ENCODE results near the gene MYH10.
"Not testable (repeated sequence)": the region's sequence is repeated elsewhere in the genome, so short reads cannot be mapped to it uniquely, and the experiment has no call there.

MYH10 gene

GRCh38 chr17:8555062-8555461 is 75.5 kb downstream of the MYH10 start:
- no peaks in the 10 kb centered on the region for H3K4me1 ChIP-seq (ENCODE audit: control insufficient read depth in 2 of 2, insufficient read depth in 1 of 2, low read depth in 1 of 2, low read length in 2 of 2)

GRCh38 chr17:8552577-8553320 is 77.8 kb downstream of the MYH10 start:
- H3K27ac ChIP-seq (replicated peaks; ENCODE audit: low read length): no peak overlapping the region
- no CpG with 5 or more reads among the region's 9 CpGs for WGBS, 2 donors (ENCODE audit: extremely low coverage in 2 of 2, insufficient read length in 2 of 2, insufficient replicate concordance in 1 of 2)
- peaks cover 23 to 83% of the 10 kb centered on the region in 2 donors for H3K36me3 ChIP-seq (replicated peaks in 1 of 2; ENCODE audit: control insufficient read depth in 2 of 2, insufficient read depth in 2 of 2, low read length in 2 of 2)

More at GRCh38 chr17:8555062-8555461, 75.5 kb downstream of the MYH10 start:
- whole genome bisulfite sequencing, 2 donors (ENCODE audit: extremely low coverage in 2 of 2, insufficient read length in 2 of 2, insufficient replicate concordance in 1 of 2): no CpG with 5 or more reads among the region's 1 CpG
- H2AK5ac ChIP-seq (ENCODE audit: low read depth, low read length): no peak overlapping the region
- H2BK5ac ChIP-seq (ENCODE audit: low read length): no peak overlapping the region
- H3K14ac ChIP-seq (ENCODE audit: low read length): no peak overlapping the region
- no peak overlapping the region for H3K9ac ChIP-seq (ENCODE audit: low read depth, low read length, poor library complexity)
- peaks cover 14 to 88% of the 10 kb centered on the region in 2 donors for H3K36me3 ChIP-seq (replicated peaks in 1 of 2; ENCODE audit: control insufficient read depth in 2 of 2, insufficient read depth in 2 of 2, low read length in 2 of 2)
- no peak overlapping the region for H4K91ac ChIP-seq (ENCODE audit: low read depth, low read length, poor library complexity)
- no peak overlapping the region for H3K18ac ChIP-seq (ENCODE audit: low read length)
- no peak overlapping the region for H3K4me2 ChIP-seq (ENCODE audit: insufficient read depth, low read length, poor library complexity, severe bottlenecking)
- no peak overlapping the region for H2AFZ ChIP-seq (ENCODE audit: low read length)
- no peak overlapping the region for H2BK15ac ChIP-seq (ENCODE audit: low read length)
- H3K9me3 ChIP-seq (replicated peaks in 1 of 2; ENCODE audit: control insufficient read depth in 2 of 2, insufficient read depth in 1 of 2, low read depth in 1 of 2, low read length in 2 of 2): peaks cover 3 to 5% of the 10 kb centered on the region in 2 donors
- no peak overlapping the region for H3K23ac ChIP-seq (ENCODE audit: low read depth, low read length, poor library complexity)
- H3K4ac ChIP-seq (ENCODE audit: low read length): no peak overlapping the region
- H3K4me3 ChIP-seq (ENCODE audit: low read length in 2 of 2): no peak overlapping the region
- H3K27ac ChIP-seq (replicated peaks; ENCODE audit: low read length): no peak overlapping the region
- peaks cover 2% of the 10 kb centered on the region for H3K79me1 ChIP-seq (ENCODE audit: low read depth, low read length)
- H4K8ac ChIP-seq (ENCODE audit: low read depth, low read length): no peak overlapping the region
- no peak overlapping the region for H2BK12ac ChIP-seq (ENCODE audit: low read length)
- no peak overlapping the region for H2BK120ac ChIP-seq (ENCODE audit: low read depth, low read length)
- no peak for DNase-seq (ENCODE audit: low spot score)
- no peaks in the 10 kb centered on the region for H3K27me3 ChIP-seq (ENCODE audit: control insufficient read depth in 3 of 3, insufficient read depth in 3 of 3, low read depth in 1 of 3, low read length in 3 of 3)

GRCh38 chr17:8542599-8543502 is 87.7 kb downstream of the MYH10 start:
- Histone ChIP-seq H4K91ac (ENCODE audit: low read depth, low read length, poor library complexity) (no peak overlapping the region), H3K4ac (ENCODE audit: low read length) (no peak overlapping the region), H2BK120ac (ENCODE audit: low read depth, low read length) (no peak overlapping the region), H3K9me3 (replicated peaks in 1 of 2; ENCODE audit: control insufficient read depth in 2 of 2, insufficient read depth in 1 of 2, low read depth in 1 of 2, low read length in 2 of 2) (no peaks in the 10 kb centered on the region), H3K36me3 (replicated peaks in 1 of 2; ENCODE audit: control insufficient read depth in 2 of 2, insufficient read depth in 2 of 2, low read length in 2 of 2) (peaks cover 49 to 96% of the 10 kb centered on the region in 2 donors), H2BK12ac (ENCODE audit: low read length) (no peak overlapping the region), H2BK5ac (ENCODE audit: low read length) (no peak overlapping the region), H3K4me1 (ENCODE audit: control insufficient read depth in 2 of 2, insufficient read depth in 1 of 2, low read depth in 1 of 2, low read length in 2 of 2) (no peaks in the 10 kb centered on the region), H3K18ac (ENCODE audit: low read length) (no peak overlapping the region), H3K9ac (ENCODE audit: low read depth, low read length, poor library complexity) (no peak overlapping the region), H3K27ac (replicated peaks; ENCODE audit: low read length) (no peak overlapping the region), H2AK5ac (ENCODE audit: low read depth, low read length) (no peak overlapping the region), H2BK15ac (ENCODE audit: low read length) (no peak overlapping the region), H3K4me2 (ENCODE audit: insufficient read depth, low read length, poor library complexity, severe bottlenecking) (no peak overlapping the region), H2AFZ (ENCODE audit: low read length) (no peak overlapping the region), H4K8ac (ENCODE audit: low read depth, low read length) (no peak overlapping the region), H3K23ac (ENCODE audit: low read depth, low read length, poor library complexity) (no peak overlapping the region), H3K79me1 (ENCODE audit: low read depth, low read length) (peaks cover 1% of the 10 kb centered on the region), H3K14ac (ENCODE audit: low read length) (no peak overlapping the region), H3K27me3 (ENCODE audit: control insufficient read depth in 3 of 3, insufficient read depth in 3 of 3, low read depth in 1 of 3, low read length in 3 of 3) (no peaks in the 10 kb centered on the region), H3K4me3 (ENCODE audit: low read length in 2 of 2) (no peak overlapping the region)
- no peak for DNase-seq (ENCODE audit: low spot score)
- WGBS, 2 donors (ENCODE audit: extremely low coverage in 2 of 2, insufficient read length in 2 of 2, insufficient replicate concordance in 1 of 2): no CpG with 5 or more reads among the region's 8 CpGs

More at GRCh38 chr17:8552577-8553320, 77.8 kb downstream of the MYH10 start:
- Histone ChIP-seq H3K9me3 (replicated peaks in 1 of 2; ENCODE audit: control insufficient read depth in 2 of 2, insufficient read depth in 1 of 2, low read depth in 1 of 2, low read length in 2 of 2) (peaks cover 3 to 5% of the 10 kb centered on the region in 2 donors), H2BK5ac (ENCODE audit: low read length) (no peak overlapping the region), H3K4me1 (ENCODE audit: control insufficient read depth in 2 of 2, insufficient read depth in 1 of 2, low read depth in 1 of 2, low read length in 2 of 2) (no peaks in the 10 kb centered on the region), H3K79me1 (ENCODE audit: low read depth, low read length) (peaks cover 2% of the 10 kb centered on the region), H3K4me3 (ENCODE audit: low read length in 2 of 2) (no peak overlapping the region), H2BK12ac (ENCODE audit: low read length) (no peak overlapping the region), H3K27me3 (ENCODE audit: control insufficient read depth in 3 of 3, insufficient read depth in 3 of 3, low read depth in 1 of 3, low read length in 3 of 3) (no peaks in the 10 kb centered on the region), H4K91ac (ENCODE audit: low read depth, low read length, poor library complexity) (no peak overlapping the region), H3K4me2 (ENCODE audit: insufficient read depth, low read length, poor library complexity, severe bottlenecking) (no peak overlapping the region), H2AK5ac (ENCODE audit: low read depth, low read length) (no peak overlapping the region), H3K23ac (ENCODE audit: low read depth, low read length, poor library complexity) (no peak overlapping the region), H3K4ac (ENCODE audit: low read length) (no peak overlapping the region), H3K9ac (ENCODE audit: low read depth, low read length, poor library complexity) (no peak overlapping the region), H3K14ac (ENCODE audit: low read length) (no peak overlapping the region), H2BK15ac (ENCODE audit: low read length) (no peak overlapping the region), H3K18ac (ENCODE audit: low read length) (no peak overlapping the region), H4K8ac (ENCODE audit: low read depth, low read length) (no peak overlapping the region), H2BK120ac (ENCODE audit: low read depth, low read length) (no peak overlapping the region), H2AFZ (ENCODE audit: low read length) (no peak overlapping the region)
- DNase-seq (ENCODE audit: low spot score): no peak

GRCh38 chr17:8539976-8540375 is 90.5 kb downstream of the MYH10 start:
- H3K18ac ChIP-seq (ENCODE audit: low read length); H3K14ac ChIP-seq (ENCODE audit: low read length); H3K27me3 ChIP-seq (ENCODE audit: control insufficient read depth in 3 of 3, insufficient read depth in 3 of 3, low read depth in 1 of 3, low read length in 3 of 3); H4K91ac ChIP-seq (ENCODE audit: low read depth, low read length, poor library complexity); H3K27ac ChIP-seq (replicated peaks; ENCODE audit: low read length); H2AK5ac ChIP-seq (ENCODE audit: low read depth, low read length); H4K8ac ChIP-seq (ENCODE audit: low read depth, low read length); H3K9me3 ChIP-seq (replicated peaks in 1 of 2; ENCODE audit: control insufficient read depth in 2 of 2, insufficient read depth in 1 of 2, low read depth in 1 of 2, low read length in 2 of 2); H2AFZ ChIP-seq (ENCODE audit: low read length); H3K4me2 ChIP-seq (ENCODE audit: insufficient read depth, low read length, poor library complexity, severe bottlenecking); H2BK15ac ChIP-seq (ENCODE audit: low read length); H3K4me3 ChIP-seq (ENCODE audit: low read length in 2 of 2); H3K23ac ChIP-seq (ENCODE audit: low read depth, low read length, poor library complexity); H3K4ac ChIP-seq (ENCODE audit: low read length); H3K4me1 ChIP-seq (ENCODE audit: control insufficient read depth in 2 of 2, insufficient read depth in 1 of 2, low read depth in 1 of 2, low read length in 2 of 2); H3K79me1 ChIP-seq (ENCODE audit: low read depth, low read length); H2BK120ac ChIP-seq (ENCODE audit: low read depth, low read length); H2BK5ac ChIP-seq (ENCODE audit: low read length); H2BK12ac ChIP-seq (ENCODE audit: low read length); DNase-seq (ENCODE audit: low spot score); H3K9ac ChIP-seq (ENCODE audit: low read depth, low read length, poor library complexity): not testable (repeated sequence)
- H3K36me3 ChIP-seq (replicated peaks in 1 of 2; ENCODE audit: control insufficient read depth in 2 of 2, insufficient read depth in 2 of 2, low read length in 2 of 2): peaks cover 43 to 96% of the 10 kb centered on the region in 2 donors
- no CpG with 5 or more reads among the region's 7 CpGs for WGBS, 2 donors (ENCODE audit: extremely low coverage in 2 of 2, insufficient read length in 2 of 2, insufficient replicate concordance in 1 of 2)
